Measurements from ENCODE around the gene DPEP1.

DPEP1 gene

GRCh38 chr16:89599451-89599858 is 14.0 kb upstream of the DPEP1 start:
- DNase-seq (ENCODE audit: low read depth): no peak

GRCh38 chr16:89599902-89600301 is 13.5 kb upstream of the DPEP1 start:
- DNase-seq (ENCODE audit: low read depth): no peak

GRCh38 chr16:89600427-89600826 is 13.0 kb upstream of the DPEP1 start:
- DNase-seq (ENCODE audit: low read depth): no peak

- DNase-seq (ENCODE audit: low read depth): no peak
Observed at GRCh38 chr16:89600956-89601355, 12.5 kb upstream of the DPEP1 start.

GRCh38 chr16:89601906-89602272 is 11.6 kb upstream of the DPEP1 start:
- no peak for DNase-seq (ENCODE audit: low read depth)

- peak; percentile 68 for DNase-seq (ENCODE audit: low read depth)
Observed at GRCh38 chr16:89602273-89602951, 11.0 kb upstream of the DPEP1 start.

GRCh38 chr16:89602952-89603590 is 10.4 kb upstream of the DPEP1 start:
- DNase-seq (ENCODE audit: low read depth): no peak

- DNase-seq (ENCODE audit: low read depth): no peak
Observed at GRCh38 chr16:89604764-89605163, 8.7 kb upstream of the DPEP1 start.

- no peak for DNase-seq (ENCODE audit: low read depth)
Observed at GRCh38 chr16:89605186-89605970, 8.1 kb upstream of the DPEP1 start.

- no peak for DNase-seq (ENCODE audit: low read depth)
Observed at GRCh38 chr16:89606006-89606405, 7.4 kb upstream of the DPEP1 start.

- no peak for DNase-seq (ENCODE audit: low read depth)
Observed at GRCh38 chr16:89607453-89607852, 6.0 kb upstream of the DPEP1 start.

- no peak for DNase-seq (ENCODE audit: low read depth)
Observed at GRCh38 chr16:89607937-89608740, 5.3 kb upstream of the DPEP1 start.

GRCh38 chr16:89610108-89610453 is 3.4 kb upstream of the DPEP1 start:
- no peak for DNase-seq (ENCODE audit: low read depth)

- DNase-seq (ENCODE audit: low read depth): no peak
Observed at GRCh38 chr16:89612415-89613166, 851 bp upstream of the DPEP1 start.

- no peak for DNase-seq (ENCODE audit: low read depth)
Observed at GRCh38 chr16:89613954-89614459, 565 bp downstream of the DPEP1 start.

- no peak for DNase-seq (ENCODE audit: low read depth)
Observed at GRCh38 chr16:89615176-89615575, 1.7 kb downstream of the DPEP1 start.

GRCh38 chr16:89615596-89616090 is 2.2 kb downstream of the DPEP1 start:
- no peak for DNase-seq (ENCODE audit: low read depth)

- no peak for DNase-seq (ENCODE audit: low read depth)
Observed at GRCh38 chr16:89616623-89617022, 3.2 kb downstream of the DPEP1 start.

- DNase-seq (ENCODE audit: low read depth): no peak
Observed at GRCh38 chr16:89617036-89617435, 3.6 kb downstream of the DPEP1 start.

GRCh38 chr16:89618109-89618998 is 4.9 kb downstream of the DPEP1 start:
- DNase-seq (ENCODE audit: low read depth): no peak

Data from stimulated activated CD8-positive, alpha-beta memory T cell treated with anti-CD3 and anti-CD28 coated beads, Interleukin-12 subunit alpha, Interleukin-12 subunit beta, amount 100 ng/mL, for 4 hours (primary cell).